Measurements from ENCODE around the gene KIF16B. TPM values are rescaled to one million over a fixed set of nuclear protein-coding genes. Genes with fewer than 3 reads are reported as not detected.

The KIF16B gene
- total RNA-seq, 1 experiment from 2014 or later: 4.6 TPM

DNA sequence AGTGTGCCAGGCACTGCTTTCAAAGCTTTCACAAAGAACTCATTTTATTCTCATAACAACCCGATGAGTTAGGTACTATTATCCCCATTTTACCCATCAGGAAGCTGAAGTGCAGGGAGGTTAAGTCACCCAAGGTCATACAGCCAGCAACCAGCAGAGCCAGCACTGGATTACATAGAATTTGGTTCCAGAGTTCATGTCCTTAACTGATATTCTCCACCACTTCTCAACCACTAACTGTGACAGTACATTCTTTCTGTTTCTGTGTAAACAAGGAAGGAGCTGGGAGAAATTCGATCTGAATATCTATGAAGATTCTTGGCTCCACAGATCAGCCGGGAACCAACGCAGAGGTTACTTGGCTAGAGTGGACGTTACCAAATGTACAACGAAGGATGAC is 98.0 kb downstream of the KIF16B start:
- H3K27me3 ChIP-seq (replicated peaks; ENCODE audit: insufficient read depth, low read depth, low read length, poor library complexity): no peaks in the 10 kb centered on the region
- no peaks in the 10 kb centered on the region for H3K9me3 ChIP-seq (ENCODE audit: low read depth, low read length, poor library complexity, severe bottlenecking)
- BruUV-seq (replicated peaks): no TSS peak
- H3K4me1 ChIP-seq (ENCODE audit: insufficient read depth, low read length, poor library complexity, severe bottlenecking): no peaks in the 10 kb centered on the region
- intact Hi-C loops (cut with micrococcal nuclease; ENCODE audit: unreplicated experiment): no loop called here
- no peak overlapping the region for H3K27ac ChIP-seq (ENCODE audit: low read depth, low read length, poor library complexity, severe bottlenecking)
- POLR2A ChIA-PET (ENCODE audit: low non-redundant PET): no interaction called here
- H3K4me3 ChIP-seq (ENCODE audit: low read depth, low read length, poor library complexity, severe bottlenecking): no peak overlapping the region
- CTCF ChIA-PET: no interaction called here
- no peak for TF ChIP-seq EZH2 (IDR thresholded peaks at IDR 0.05; ENCODE audit: borderline replicate concordance, low read depth, low read length, poor library complexity, severe bottlenecking)
- TF ChIP-seq, protein P1, sequence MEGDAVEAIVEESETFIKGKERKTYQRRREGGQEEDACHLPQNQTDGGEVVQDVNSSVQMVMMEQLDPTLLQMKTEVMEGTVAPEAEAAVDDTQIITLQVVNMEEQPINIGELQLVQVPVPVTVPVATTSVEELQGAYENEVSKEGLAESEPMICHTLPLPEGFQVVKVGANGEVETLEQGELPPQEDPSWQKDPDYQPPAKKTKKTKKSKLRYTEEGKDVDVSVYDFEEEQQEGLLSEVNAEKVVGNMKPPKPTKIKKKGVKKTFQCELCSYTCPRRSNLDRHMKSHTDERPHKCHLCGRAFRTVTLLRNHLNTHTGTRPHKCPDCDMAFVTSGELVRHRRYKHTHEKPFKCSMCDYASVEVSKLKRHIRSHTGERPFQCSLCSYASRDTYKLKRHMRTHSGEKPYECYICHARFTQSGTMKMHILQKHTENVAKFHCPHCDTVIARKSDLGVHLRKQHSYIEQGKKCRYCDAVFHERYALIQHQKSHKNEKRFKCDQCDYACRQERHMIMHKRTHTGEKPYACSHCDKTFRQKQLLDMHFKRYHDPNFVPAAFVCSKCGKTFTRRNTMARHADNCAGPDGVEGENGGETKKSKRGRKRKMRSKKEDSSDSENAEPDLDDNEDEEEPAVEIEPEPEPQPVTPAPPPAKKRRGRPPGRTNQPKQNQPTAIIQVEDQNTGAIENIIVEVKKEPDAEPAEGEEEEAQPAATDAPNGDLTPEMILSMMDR (conservative IDR thresholded peaks at IDR 0.05; ENCODE audit: low read depth, low read length): no peak
- H3K36me3 ChIP-seq (ENCODE audit: insufficient read depth, low read length, poor library complexity, severe bottlenecking): no peaks in the 10 kb centered on the region
- DNase-seq (ENCODE audit: low spot score): no peak

DNA sequence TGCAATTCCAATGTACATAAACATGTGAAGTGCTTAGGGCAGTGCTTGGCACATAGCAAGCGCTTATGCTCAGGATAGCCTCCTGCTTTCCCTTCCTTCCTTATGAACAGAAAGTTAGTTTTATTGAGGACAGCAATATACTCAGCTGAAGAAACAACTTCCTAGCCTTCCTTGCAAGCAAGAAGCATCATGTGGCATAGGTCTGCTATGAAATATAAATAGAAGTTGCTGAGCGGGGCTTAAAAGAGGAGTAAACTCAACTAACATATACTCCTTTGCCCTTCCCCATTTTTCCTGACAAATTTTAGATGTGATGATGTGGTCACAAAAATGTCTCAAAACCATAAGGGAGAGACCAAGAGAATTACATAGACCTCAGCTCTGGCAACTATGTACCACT is 98.9 kb downstream of the KIF16B start:
- BruUV-seq (replicated peaks): no TSS peak
- intact Hi-C loops (cut with micrococcal nuclease; ENCODE audit: unreplicated experiment): no loop called here

DNA sequence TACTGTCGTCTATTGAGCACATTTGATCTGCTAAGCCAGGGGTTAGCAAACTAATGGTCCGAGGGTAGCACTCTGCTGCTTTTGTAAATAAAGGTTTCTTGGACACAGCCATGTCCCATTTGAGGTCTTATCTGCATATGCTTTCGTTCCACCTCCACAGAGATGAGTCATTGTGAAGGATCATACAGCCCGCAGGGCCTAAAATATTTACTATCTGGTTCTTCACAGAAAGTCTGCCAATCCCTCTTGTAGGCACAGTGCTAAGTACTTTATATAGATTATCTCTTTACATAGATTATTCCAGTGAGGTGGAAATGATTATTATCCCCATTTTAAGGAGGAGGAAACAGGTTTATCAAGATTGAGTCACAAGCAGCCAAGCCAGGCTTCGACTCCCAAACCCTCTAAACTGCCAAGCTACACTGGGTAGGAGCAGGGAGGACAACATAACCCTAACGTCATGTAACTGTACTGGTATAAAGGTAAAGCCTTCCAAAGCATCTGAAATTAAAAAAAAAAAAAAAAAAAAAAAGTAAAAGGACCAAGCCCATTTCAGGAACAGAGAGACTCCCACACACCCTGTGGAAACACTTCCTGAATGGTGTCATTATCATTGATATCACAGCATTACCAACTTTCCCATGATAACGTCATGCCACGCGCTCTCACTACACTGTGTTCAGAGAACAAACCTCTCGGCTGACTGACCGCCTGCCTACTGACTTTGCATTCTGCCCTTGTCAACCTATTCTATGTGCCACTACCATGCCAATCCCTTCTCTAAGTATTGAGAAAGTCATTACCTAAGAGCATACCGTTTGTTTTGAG is 101.0 kb downstream of the KIF16B start:
- Histone ChIP-seq H3K27ac (ENCODE audit: low read depth, low read length, poor library complexity, severe bottlenecking) (no peak overlapping the region), H3K4me3 (ENCODE audit: low read depth, low read length, poor library complexity, severe bottlenecking) (no peak overlapping the region), H3K27me3 (replicated peaks; ENCODE audit: insufficient read depth, low read depth, low read length, poor library complexity) (no peaks in the 10 kb centered on the region), H3K4me1 (ENCODE audit: insufficient read depth, low read length, poor library complexity, severe bottlenecking) (no peaks in the 10 kb centered on the region), H3K36me3 (ENCODE audit: insufficient read depth, low read length, poor library complexity, severe bottlenecking) (no peaks in the 10 kb centered on the region), H3K9me3 (ENCODE audit: low read depth, low read length, poor library complexity, severe bottlenecking) (no peaks in the 10 kb centered on the region)
- ChIA-PET CTCF (no interaction called here), POLR2A (ENCODE audit: low non-redundant PET) (no interaction called here)
- TF ChIP-seq EZH2 (IDR thresholded peaks at IDR 0.05; ENCODE audit: borderline replicate concordance, low read depth, low read length, poor library complexity, severe bottlenecking): no peak
- TF ChIP-seq, protein P1 (conservative IDR thresholded peaks at IDR 0.05; ENCODE audit: low read depth, low read length): no peak
- no TSS peak for BruUV-seq (replicated peaks)
- intact Hi-C loops (cut with micrococcal nuclease; ENCODE audit: unreplicated experiment): no loop called here
- DNase-seq (ENCODE audit: low spot score): no peak

More for the DNA sequence above, 98.9 kb downstream of the KIF16B start:
- H3K27me3 ChIP-seq (replicated peaks; ENCODE audit: insufficient read depth, low read depth, low read length, poor library complexity): no peaks in the 10 kb centered on the region
- no peak overlapping the region for H3K4me3 ChIP-seq (ENCODE audit: low read depth, low read length, poor library complexity, severe bottlenecking)
- no peak for TF ChIP-seq EZH2 (IDR thresholded peaks at IDR 0.05; ENCODE audit: borderline replicate concordance, low read depth, low read length, poor library complexity, severe bottlenecking)
- TF ChIP-seq, protein P1 (conservative IDR thresholded peaks at IDR 0.05; ENCODE audit: low read depth, low read length): no peak
- CTCF ChIA-PET: no interaction called here
- no peak overlapping the region for H3K27ac ChIP-seq (ENCODE audit: low read depth, low read length, poor library complexity, severe bottlenecking)
- no peak for DNase-seq (ENCODE audit: low spot score)
- POLR2A ChIA-PET (ENCODE audit: low non-redundant PET): no interaction called here
- no peaks in the 10 kb centered on the region for H3K9me3 ChIP-seq (ENCODE audit: low read depth, low read length, poor library complexity, severe bottlenecking)
- H3K4me1 ChIP-seq (ENCODE audit: insufficient read depth, low read length, poor library complexity, severe bottlenecking): no peaks in the 10 kb centered on the region
- no peaks in the 10 kb centered on the region for H3K36me3 ChIP-seq (ENCODE audit: insufficient read depth, low read length, poor library complexity, severe bottlenecking)
